Measurements from ENCODE around the gene ZNF746.

DNA sequence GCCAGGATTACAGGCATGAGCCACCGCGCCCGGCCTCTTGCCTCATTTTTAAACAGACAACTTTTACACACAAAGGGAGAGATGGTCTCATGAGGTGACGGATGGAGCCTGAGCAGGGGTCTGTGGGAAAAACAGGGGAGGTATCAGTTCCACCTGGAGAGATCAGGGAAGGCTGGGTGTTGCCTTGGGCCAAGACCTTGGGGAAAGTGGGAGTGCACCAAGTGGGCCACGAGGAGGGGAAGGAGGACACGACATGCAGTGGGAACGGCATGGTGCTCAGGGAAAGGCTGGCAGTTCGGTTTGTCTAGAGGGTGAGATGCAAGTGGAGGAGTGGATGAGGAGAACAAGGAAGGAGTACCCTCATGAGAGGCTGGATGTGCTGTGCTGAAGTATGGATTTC lies 27.8 kb downstream of the ZNF746 start:
- no peak for TF ChIP-seq POLR2A (IDR thresholded peaks at IDR 0.05)
- TF ChIP-seq, protein P1, sequence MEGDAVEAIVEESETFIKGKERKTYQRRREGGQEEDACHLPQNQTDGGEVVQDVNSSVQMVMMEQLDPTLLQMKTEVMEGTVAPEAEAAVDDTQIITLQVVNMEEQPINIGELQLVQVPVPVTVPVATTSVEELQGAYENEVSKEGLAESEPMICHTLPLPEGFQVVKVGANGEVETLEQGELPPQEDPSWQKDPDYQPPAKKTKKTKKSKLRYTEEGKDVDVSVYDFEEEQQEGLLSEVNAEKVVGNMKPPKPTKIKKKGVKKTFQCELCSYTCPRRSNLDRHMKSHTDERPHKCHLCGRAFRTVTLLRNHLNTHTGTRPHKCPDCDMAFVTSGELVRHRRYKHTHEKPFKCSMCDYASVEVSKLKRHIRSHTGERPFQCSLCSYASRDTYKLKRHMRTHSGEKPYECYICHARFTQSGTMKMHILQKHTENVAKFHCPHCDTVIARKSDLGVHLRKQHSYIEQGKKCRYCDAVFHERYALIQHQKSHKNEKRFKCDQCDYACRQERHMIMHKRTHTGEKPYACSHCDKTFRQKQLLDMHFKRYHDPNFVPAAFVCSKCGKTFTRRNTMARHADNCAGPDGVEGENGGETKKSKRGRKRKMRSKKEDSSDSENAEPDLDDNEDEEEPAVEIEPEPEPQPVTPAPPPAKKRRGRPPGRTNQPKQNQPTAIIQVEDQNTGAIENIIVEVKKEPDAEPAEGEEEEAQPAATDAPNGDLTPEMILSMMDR (IDR thresholded peaks at IDR 0.05), result no peak
